Thyroid gland (tissue), 4 donors: ENCODE data around the gene PARPBP. TPM values are rescaled to one million over a fixed set of nuclear protein-coding genes. Genes with fewer than 3 reads are reported as not detected.
A peak's percentile ranks its signal among the peaks of the same experiment; 100 is the strongest.

Experiments
- DNase-seq, 2 donors: peaks; one replicate each; pipeline ENCODE4 v3.0.0-alpha.2; 2019
- H3K27ac ChIP-seq, 3 donors: fragments of 200-600 bp; sonication (generic); 1 replicate in 2 of 3; 2 replicates in 1 of 3; pipeline ENCODE4 v1.5.1; 2016 to 2019; ENCODE audit warnings: mild to moderate bottlenecking in 1 of 3, moderate library complexity in 1 of 3
- H3K27me3 ChIP-seq: fragments of 200-600 bp; sonication (generic); one replicate; pipeline ENCODE4 v1.5.1; 2019
- H3K36me3 ChIP-seq, 2 donors: fragments of 200-600 bp; sonication (generic); one replicate each; pipeline ENCODE4 v1.5.1; 2016 to 2019
- H3K4me1 ChIP-seq, 2 donors: fragments of 200-600 bp; sonication (generic); one replicate each; pipeline ENCODE4 v1.5.1; 2017 to 2019
- H3K4me3 ChIP-seq, 3 donors: fragments of 200-600 bp; sonication (generic); replicated peaks in 1 of 3; 1 replicate in 2 of 3; 2 replicates in 1 of 3; pipeline ENCODE4 v1.5.1; 2016; ENCODE audit warnings: mild to moderate bottlenecking in 1 of 3
- H3K9me3 ChIP-seq: fragments of 200-600 bp; sonication (generic); one replicate; pipeline ENCODE4 v1.5.1; 2017
- POLR2A ChIP-seq, 2 donors: fragments of 450-650 bp; IDR thresholded peaks; one replicate each; pipeline ENCODE4 v1.6.1; 2017; ENCODE audit warnings: antibody characterized with exemption in 2 of 2, mild to moderate bottlenecking in 2 of 2, moderate library complexity in 1 of 2
- WGBS, 2 donors: methylation state at CpG; one replicate each; pipeline ENCODE4 v1.1.5; 2017; 5-methylcytosine and 5-hydroxymethylcytosine counted together
- intact Hi-C: fragments of 100-400 bp; cut with DNase I; formaldehyde crosslinking; loops from one replicate; pipeline ENCODE4 v1.15.1; 2023
- total RNA-seq, 4 donors: library from RNA; depleted of rRNA; stranded (reverse); fragments of >200 nt; gene quantifications; one replicate each; pipeline ENCODE4 v1.2.3, GENCODE V29; 2016
- TF ChIP-seq, protein P1 (sequence below), 6 experiments: fragments of 200-600 bp in 3 of 6; fragments of 450-650 bp in 3 of 6; sonication (generic) in 3 of 6; IDR thresholded peaks; one replicate each; pipeline ENCODE4 v1.5.1; 2016 to 2019; ENCODE audit warnings: antibody characterized with exemption in 6 of 6, mild to moderate bottlenecking in 2 of 6, inconsistent platforms in 1 of 6, moderate library complexity in 1 of 6

PARPBP gene
- total RNA-seq, 4 donors from 2014 or later: 0.98 to 3.9 (median 2.5) TPM

- Histone ChIP-seq H3K36me3 (no peaks in the 10 kb centered on the region), H3K27me3 (no peaks in the 10 kb centered on the region), H3K4me1 (no peaks in the 10 kb centered on the region), H3K4me3 (no peak overlapping the region), H3K27ac (no peak overlapping the region), H3K9me3 (no peaks in the 10 kb centered on the region)
- peak; percentile 3 for DNase-seq
- 93 to 98% methylated on average over 2 of the region's 2 CpGs for WGBS, 2 donors
- TF ChIP-seq, protein P1, sequence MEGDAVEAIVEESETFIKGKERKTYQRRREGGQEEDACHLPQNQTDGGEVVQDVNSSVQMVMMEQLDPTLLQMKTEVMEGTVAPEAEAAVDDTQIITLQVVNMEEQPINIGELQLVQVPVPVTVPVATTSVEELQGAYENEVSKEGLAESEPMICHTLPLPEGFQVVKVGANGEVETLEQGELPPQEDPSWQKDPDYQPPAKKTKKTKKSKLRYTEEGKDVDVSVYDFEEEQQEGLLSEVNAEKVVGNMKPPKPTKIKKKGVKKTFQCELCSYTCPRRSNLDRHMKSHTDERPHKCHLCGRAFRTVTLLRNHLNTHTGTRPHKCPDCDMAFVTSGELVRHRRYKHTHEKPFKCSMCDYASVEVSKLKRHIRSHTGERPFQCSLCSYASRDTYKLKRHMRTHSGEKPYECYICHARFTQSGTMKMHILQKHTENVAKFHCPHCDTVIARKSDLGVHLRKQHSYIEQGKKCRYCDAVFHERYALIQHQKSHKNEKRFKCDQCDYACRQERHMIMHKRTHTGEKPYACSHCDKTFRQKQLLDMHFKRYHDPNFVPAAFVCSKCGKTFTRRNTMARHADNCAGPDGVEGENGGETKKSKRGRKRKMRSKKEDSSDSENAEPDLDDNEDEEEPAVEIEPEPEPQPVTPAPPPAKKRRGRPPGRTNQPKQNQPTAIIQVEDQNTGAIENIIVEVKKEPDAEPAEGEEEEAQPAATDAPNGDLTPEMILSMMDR (IDR thresholded peaks at IDR 0.05): peak; percentile 38 to 78 (median 64)
- TF ChIP-seq POLR2A (IDR thresholded peaks at IDR 0.05): no peak
- intact Hi-C loops: loop anchor here (10.0 kb wide), 2 partner anchors 315 to 375 kb away; partner anchors contain the start of gene IGF1
Observed at GRCh38 chr12:102169922-102170621, 50.1 kb downstream of the PARPBP start.

DNA sequence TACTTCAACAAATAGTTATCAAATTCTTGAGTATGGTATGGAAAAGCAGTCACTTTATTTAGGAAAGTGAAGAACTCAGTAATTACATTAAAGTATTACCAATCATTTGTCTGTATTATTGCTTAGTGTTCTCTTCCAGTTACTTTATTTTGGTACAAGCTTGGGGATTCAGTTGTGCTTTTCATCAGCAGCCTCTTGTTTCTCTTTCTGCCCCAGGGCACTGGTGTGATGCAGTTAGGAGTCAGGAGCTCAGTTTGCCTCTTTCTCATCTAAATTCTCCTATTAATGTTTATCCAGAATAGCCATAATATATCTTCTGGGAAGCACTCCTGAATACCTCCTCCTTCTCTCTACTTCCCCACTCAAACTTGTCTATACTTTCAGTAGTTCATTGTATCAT lies 52.0 kb downstream of the PARPBP start:
- no peak overlapping the region for H3K27ac ChIP-seq
- no peaks in the 10 kb centered on the region for H3K27me3 ChIP-seq
- no peaks in the 10 kb centered on the region for H3K4me1 ChIP-seq
- H3K9me3 ChIP-seq: no peaks in the 10 kb centered on the region
- DNase-seq: no peak
- intact Hi-C loops: loop anchor here (10.0 kb wide), 1 partner anchor 313 kb away; the partner anchor contains the start of gene IGF1
- TF ChIP-seq, protein P1 (IDR thresholded peaks at IDR 0.05): no peak
- TF ChIP-seq POLR2A (IDR thresholded peaks at IDR 0.05): no peak
- no peaks in the 10 kb centered on the region for H3K36me3 ChIP-seq
- H3K4me3 ChIP-seq: no peak overlapping the region

DNA sequence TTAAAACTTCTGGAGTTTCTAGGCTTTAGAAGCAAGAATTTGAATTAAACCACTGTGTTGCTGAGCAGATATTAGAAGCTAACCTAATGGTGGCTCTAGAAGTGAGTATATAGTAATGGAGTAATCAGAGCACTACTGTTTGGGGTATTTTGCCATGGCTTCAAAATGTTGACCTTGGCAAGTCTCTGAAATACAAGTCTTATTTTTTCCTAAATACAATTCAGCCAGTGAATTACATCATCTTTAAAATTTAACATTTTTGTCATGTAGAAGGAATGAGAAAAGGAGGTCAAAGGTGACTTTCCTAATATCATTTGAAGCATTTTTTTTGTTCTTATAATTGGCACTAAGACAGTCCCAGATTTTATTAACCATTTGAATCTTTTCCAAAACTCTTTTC lies 52.5 kb downstream of the PARPBP start:
- no peak for TF ChIP-seq POLR2A (IDR thresholded peaks at IDR 0.05)
- TF ChIP-seq, protein P1 (IDR thresholded peaks at IDR 0.05): no peak

GRCh38 chr12:102174117-102174516 lies 54.1 kb downstream of the PARPBP start:
- WGBS, 2 donors: 96 to 97% methylated on average over 2 of the region's 2 CpGs
- H3K27me3 ChIP-seq: no peaks in the 10 kb centered on the region
- TF ChIP-seq, protein P1 (IDR thresholded peaks at IDR 0.05): no peak
- no peak for TF ChIP-seq POLR2A (IDR thresholded peaks at IDR 0.05)
- no peak overlapping the region for H3K27ac ChIP-seq
- H3K4me3 ChIP-seq: no peak overlapping the region
- intact Hi-C loops: loop anchor here (10.0 kb wide), 1 partner anchor 311 kb away; the partner anchor contains the start of gene IGF1
- no peaks in the 10 kb centered on the region for H3K9me3 ChIP-seq
- H3K4me1 ChIP-seq: no peaks in the 10 kb centered on the region
- H3K36me3 ChIP-seq: no peaks in the 10 kb centered on the region
- DNase-seq: no peak

More for the DNA sequence above, 52.5 kb downstream of the PARPBP start:
- Histone ChIP-seq H3K27ac (no peak overlapping the region), H3K9me3 (no peaks in the 10 kb centered on the region), H3K27me3 (no peaks in the 10 kb centered on the region), H3K4me3 (no peak overlapping the region), H3K36me3 (no peaks in the 10 kb centered on the region), H3K4me1 (no peaks in the 10 kb centered on the region)
- intact Hi-C loops: loop anchor here (10.0 kb wide), 1 partner anchor 312 kb away; the partner anchor contains the start of gene IGF1
- no peak for DNase-seq

DNA sequence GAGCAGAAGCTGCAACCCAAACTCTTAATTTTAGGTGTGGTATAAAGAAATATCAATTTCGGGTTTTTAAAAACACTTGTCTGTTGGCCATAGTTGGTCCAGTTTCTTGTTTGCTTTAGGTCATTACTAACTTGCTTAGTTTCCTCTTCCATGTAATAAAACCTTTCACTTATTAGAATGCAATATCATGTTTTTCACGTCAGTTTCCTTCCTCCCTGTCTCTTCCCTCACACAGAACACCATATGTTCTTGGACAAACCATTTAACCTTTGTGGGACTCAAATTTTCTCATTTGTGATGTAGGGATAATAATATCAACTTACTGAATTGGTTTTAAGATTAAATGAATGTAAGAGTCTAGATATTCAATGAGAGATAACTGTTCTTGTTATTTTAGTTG lies 54.8 kb downstream of the PARPBP start:
- DNase-seq: no peak
- TF ChIP-seq, protein P1 (IDR thresholded peaks at IDR 0.05): no peak
- TF ChIP-seq POLR2A (IDR thresholded peaks at IDR 0.05): no peak
- no peak overlapping the region for H3K27ac ChIP-seq
- H3K4me1 ChIP-seq: no peaks in the 10 kb centered on the region
- no peaks in the 10 kb centered on the region for H3K9me3 ChIP-seq
- no peaks in the 10 kb centered on the region for H3K36me3 ChIP-seq
- intact Hi-C loops: loop anchor here (10.0 kb wide), 1 partner anchor 310 kb away; the partner anchor contains the start of gene IGF1
- H3K27me3 ChIP-seq: no peaks in the 10 kb centered on the region
- WGBS, 2 donors: 87 to 95% methylated on average over 2 of the region's 2 CpGs
- no peak overlapping the region for H3K4me3 ChIP-seq
